SK-N-MC (cell line): Measurements from ENCODE around the gene C3orf70.

Source experiments
- EZH2 ChIP-seq: fragments of 200-600 bp; sonication (generic); IDR thresholded peaks from one replicate; pipeline ENCODE4 v1.6.1; 2017; ENCODE audit warnings: antibody characterized with exemption
- FOXP2 ChIP-seq: optimal IDR thresholded peaks from 2 replicates; pipeline ENCODE3; 2011; ENCODE audit warnings: mild to moderate bottlenecking, moderate library complexity; ENCODE audit not compliant: insufficient read depth; ENCODE audit errors: extremely low read length, control extremely low read depth
- POLR2AphosphoS5 ChIP-seq: IDR thresholded peaks from 2 replicates; pipeline ENCODE4 v1.6.1; 2012; ENCODE audit warnings: mild to moderate bottlenecking, low read depth, low read length, borderline replicate concordance

DNA sequence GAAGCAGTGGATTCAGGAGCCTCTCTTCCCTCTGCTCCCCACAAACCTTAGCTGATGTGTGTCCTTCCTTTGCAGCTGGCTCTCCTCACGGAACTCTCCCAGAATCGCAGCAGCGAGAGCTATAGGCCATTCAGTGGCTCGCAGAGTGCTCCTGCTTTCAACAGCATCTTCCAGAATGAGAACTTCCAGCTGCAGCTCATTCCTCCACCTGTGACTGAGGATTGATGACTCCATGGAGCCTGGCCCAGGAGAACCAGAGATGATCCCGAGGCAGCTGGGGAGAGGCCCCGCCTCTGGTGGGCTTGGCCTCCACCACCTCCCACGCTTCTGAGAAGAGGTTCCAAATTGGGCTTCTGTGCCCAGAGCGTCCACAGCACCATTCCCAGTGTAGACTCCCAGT, 101.1 kb downstream of the C3orf70 start:
- TF ChIP-seq EZH2 (no peak), POLR2AphosphoS5 (no peak), FOXP2 (no peak)
